SK-N-SH (cell line): ENCODE data around the gene TBC1D20. TPM values are rescaled to one million over a fixed set of nuclear protein-coding genes. Genes with fewer than 3 reads are reported as not detected.

Experiments
- CTCF ChIA-PET: fragments of 300-600, 350-600 bp; formaldehyde crosslinking; extraction: SDS; loops from one replicate; lab custom pipeline; 2021; lab: Yijun Ruan, JAX
- POLR2A ChIA-PET: fragments of 350-600 bp; sonication (Branson Sonifier 250); formaldehyde crosslinking; extraction: SDS; loops from one replicate; lab custom pipeline; 2020; ENCODE audit warnings: antibody characterized with exemption, inconsistent platforms; lab: Yijun Ruan, JAX
- DNase-seq: peaks from one replicate; pipeline ENCODE4 v3.0.0; 2012
- H2AFZ ChIP-seq: fragments of 200-600 bp; sonication (generic); 2 replicates; pipeline ENCODE4 v1.8.1; 2016; ENCODE audit warnings: antibody characterized with exemption, mild to moderate bottlenecking, low read depth
- H3F3A ChIP-seq: fragments of 200-600 bp; sonication (generic); replicated peaks from 2 replicates; pipeline ENCODE3; 2016; ENCODE audit warnings: antibody characterized with exemption, mild to moderate bottlenecking; ENCODE audit not compliant: insufficient read depth
- H3K27ac ChIP-seq, 2 experiments: fragments of 200-500 bp in 1 of 2; fragments of 200-600 bp in 1 of 2; sonication (Bioruptor generic) in 1 of 2; sonication (generic), shearing (Covaris generic) in 1 of 2; 2 replicates each; pipeline versions ENCODE4 v1.5.1 to v1.6.1; 2014 to 2016; ENCODE audit warnings: low read depth in 2 of 2, inconsistent platforms in 1 of 2, low read length in 1 of 2, mild to moderate bottlenecking in 1 of 2, mixed read lengths in 1 of 2
- H3K27me3 ChIP-seq: fragments of 200-600 bp; sonication (generic), shearing (Covaris generic); 2 replicates; pipeline ENCODE4 v1.6.1; 2016; ENCODE audit warnings: mixed run types; ENCODE audit not compliant: insufficient read depth
- H3K36me3 ChIP-seq, 2 experiments: fragments of 200-500 bp in 1 of 2; fragments of 200-600 bp in 1 of 2; sonication (Bioruptor generic) in 1 of 2; sonication (generic) in 1 of 2; replicated peaks in 1 of 2; 2 replicates each; pipeline versions ENCODE3 to v1.5.1; 2014 to 2016; ENCODE audit warnings: low read length in 1 of 2, mild to moderate bottlenecking in 1 of 2; ENCODE audit not compliant: insufficient read depth in 2 of 2, control insufficient read depth in 1 of 2
- H3K4me1 ChIP-seq, 2 experiments: fragments of 200-500 bp in 1 of 2; fragments of 200-600 bp in 1 of 2; sonication (Bioruptor generic) in 1 of 2; sonication (generic), shearing (Covaris generic) in 1 of 2; 2 replicates each; pipeline versions ENCODE4 v1.5.1 to v1.6.1; 2014 to 2016; ENCODE audit warnings: low read depth in 1 of 2, low read length in 1 of 2, mixed run types in 1 of 2; ENCODE audit not compliant: insufficient read depth in 2 of 2, control insufficient read depth in 1 of 2
- H3K4me2 ChIP-seq: fragments of 200-600 bp; sonication (generic), shearing (Covaris generic); 2 replicates; pipeline ENCODE4 v1.6.1; 2017; ENCODE audit warnings: mixed run types
- H3K4me3 ChIP-seq, 2 experiments: fragments of 200-500 bp in 1 of 2; fragments of 200-600 bp in 1 of 2; sonication (Bioruptor generic) in 1 of 2; sonication (generic), shearing (Covaris generic) in 1 of 2; 2 replicates each; pipeline versions ENCODE4 v1.5.1 to v1.8.1; 2014 to 2016; ENCODE audit warnings: low read depth in 2 of 2, inconsistent platforms in 1 of 2, low read length in 1 of 2, mild to moderate bottlenecking in 1 of 2, mixed read lengths in 1 of 2, moderate library complexity in 1 of 2
- H3K79me2 ChIP-seq: fragments of 200-600 bp; sonication (generic); 2 replicates; pipeline ENCODE4 v1.8.1; 2017; ENCODE audit warnings: mild to moderate bottlenecking; ENCODE audit not compliant: insufficient read depth
- H3K9ac ChIP-seq: fragments of 200-600 bp; sonication (generic); 2 replicates; pipeline ENCODE4 v1.6.1; 2017; ENCODE audit warnings: mixed run types
- H3K9me2 ChIP-seq: fragments of 200-600 bp; sonication (generic); 2 replicates; pipeline ENCODE4 v1.6.1; 2017; ENCODE audit warnings: mixed run types
- H3K9me3 ChIP-seq: fragments of 200-600 bp; sonication (generic); 2 replicates; pipeline ENCODE4 v1.6.1; 2017; ENCODE audit warnings: mixed run types, mild to moderate bottlenecking, moderate library complexity
- H4K20me1 ChIP-seq: fragments of 200-600 bp; sonication (generic); 2 replicates; pipeline ENCODE4 v1.6.1; 2017; ENCODE audit warnings: mild to moderate bottlenecking, mixed run types; ENCODE audit not compliant: insufficient read depth
- ELF1 ChIP-seq: IDR thresholded peaks from 2 replicates; pipeline ENCODE4 v1.4.0; 2012
- FOXM1 ChIP-seq: IDR thresholded peaks from 2 replicates; pipeline ENCODE4 v1.4.0; 2012; ENCODE audit warnings: low read depth, mild to moderate bottlenecking
- GABPA ChIP-seq: IDR thresholded peaks from 2 replicates; pipeline ENCODE4 v1.4.0; 2012; ENCODE audit warnings: low read depth, mild to moderate bottlenecking
- MXI1 ChIP-seq: IDR thresholded peaks from 2 replicates; pipeline ENCODE4 v1.6.1; 2012; ENCODE audit warnings: mild to moderate bottlenecking, low read depth, low read length, improper control_type of control experiment
- NFIC ChIP-seq: IDR thresholded peaks from 2 replicates; pipeline ENCODE4 v1.4.0; 2012; ENCODE audit warnings: borderline replicate concordance
- NRF1 ChIP-seq: IDR thresholded peaks from 2 replicates; pipeline ENCODE4 v1.6.1; 2012; ENCODE audit warnings: low read depth, mild to moderate bottlenecking, low read length
- POLR2AphosphoS5 ChIP-seq: IDR thresholded peaks from 2 replicates; pipeline ENCODE4 v1.6.1; 2012; ENCODE audit warnings: low read depth, low read length
- RAD21 ChIP-seq: IDR thresholded peaks from 2 replicates; pipeline ENCODE4 v1.6.1; 2012; ENCODE audit warnings: mild to moderate bottlenecking, low read length
- RCOR1 ChIP-seq: fragments of 150-350 bp; IDR thresholded peaks from 2 replicates; pipeline ENCODE4 v1.6.1; 2017; ENCODE audit warnings: antibody characterized with exemption, low read length
- RFX5 ChIP-seq: IDR thresholded peaks from 2 replicates; pipeline ENCODE4 v1.6.1; 2012; ENCODE audit warnings: mild to moderate bottlenecking, improper control_type of control experiment, low read length
- RXRA ChIP-seq: IDR thresholded peaks from 2 replicates; pipeline ENCODE4 v1.4.0; 2012; ENCODE audit warnings: low read depth, mild to moderate bottlenecking, borderline replicate concordance
- SIN3A ChIP-seq: IDR thresholded peaks from 2 replicates; pipeline ENCODE4 v1.6.1; 2012; ENCODE audit warnings: low read depth, mild to moderate bottlenecking, low read length, moderate library complexity, borderline replicate concordance
- SMC3 ChIP-seq: IDR thresholded peaks from 2 replicates; pipeline ENCODE4 v1.6.1; 2012; ENCODE audit warnings: low read depth, low read length, improper control_type of control experiment
- TAF1 ChIP-seq: IDR thresholded peaks from 2 replicates; pipeline ENCODE4 v1.6.1; 2012; ENCODE audit warnings: low read depth, mild to moderate bottlenecking, low read length, moderate library complexity, borderline replicate concordance
- ZBTB33 ChIP-seq: IDR thresholded peaks from 2 replicates; pipeline ENCODE4 v1.4.0; 2012; ENCODE audit warnings: low read depth, borderline replicate concordance
- WGBS: methylation state at CpG from one replicate; pipeline ENCODE4 v1.1.6; 2017; ENCODE audit warnings: low lambda C conversion rate; 5-methylcytosine and 5-hydroxymethylcytosine counted together
- polyA plus RNA-seq, 3 experiments: library from polyadenylated mRNA; depleted of rRNA; stranded (reverse); fragments of >200 nt; gene quantifications; 2 replicates each; pipeline ENCODE4 v1.2.3, GENCODE V29; 2012
- TF ChIP-seq, protein P1 (sequence below): IDR thresholded peaks from 2 replicates; pipeline ENCODE4 v1.4.0; 2012; ENCODE audit warnings: low read depth
- TF ChIP-seq, protein P2 (sequence below): fragments of 200-600 bp; sonication (generic); IDR thresholded peaks from 2 replicates; pipeline ENCODE4 v1.6.1; 2017; ENCODE audit warnings: antibody characterized with exemption, mild to moderate bottlenecking, moderate library complexity

The TBC1D20 gene
- polyA plus RNA-seq, 1 of the 3 experiments (the other 2 are of a cell fraction), result 27.7 TPM

GRCh38 chr20:407953-408842, 54.1 kb downstream of the TBC1D20 start, which contains the start of gene RBCK1:
Gene RBCK1 (plus strand): TSS chr20:408299. CDS start chr20:408758, 459 bp downstream.
- ChIA-PET POLR2A (interaction anchor here (0.6 to 1.4 kb wide), 7 partner anchors 11 to 61 kb away, joined by 3 to 15 read pairs (median 5); partner anchors contain the start of genes NRSN2 and TRIB3), CTCF (interaction anchor here (0.6 to 2.1 kb wide), 10 partner anchors 16 to 331 kb away, joined by 3 to 8 read pairs (median 4); partner anchors contain the start of gene TRIB3)
- Histone ChIP-seq H3K4me2 (peak within 1 kb of the TSS; percentile 98), H3K27ac (peak within 1 kb of the TSS; percentile 82 to 90), H3K27me3 (no peaks in the 10 kb centered on the region), H2AFZ (peak within 1 kb of the TSS; percentile 71), H3K36me3 (peaks cover 14 to 37% of the 10 kb centered on the region in 2 experiments), H3K79me2 (peaks cover 50% of the 10 kb centered on the region), H3K9ac (peak within 1 kb of the TSS; percentile 99), H3K4me3 (peak within 1 kb of the TSS; percentile 86 to 99), H4K20me1 (0 out of 2 replicates have a peak, but pooled peaks cover 3% of the 10 kb centered on the region), H3F3A (peaks cover 9% of the 10 kb centered on the region), H3K9me2 (no peaks in the 10 kb centered on the region), H3K9me3 (no peaks in the 10 kb centered on the region), H3K4me1 (peaks cover 4 to 18% of the 10 kb centered on the region in 2 experiments; a peak in 2 of 4 replicates)
- TF ChIP-seq NRF1, result no peak
- TF ChIP-seq MXI1, result peak; percentile 34; the same call in 1 of the 2 replicates
- no peak for TF ChIP-seq RAD21
- TF ChIP-seq POLR2AphosphoS5, result peak; percentile 55; the same call in 1 of the 2 replicates
- no peak for TF ChIP-seq RFX5
- TF ChIP-seq TAF1, result peak; percentile 60
- peak; percentile 79 for TF ChIP-seq GABPA
- peak; percentile 58; the same call in 1 of the 2 replicates for TF ChIP-seq ELF1
- TF ChIP-seq SIN3A, result peak; percentile 43; the same call in 1 of the 2 replicates
- peak; percentile 99 for DNase-seq
- under 1% methylated on average over 17 of the region's 87 CpGs for WGBS

DNA sequence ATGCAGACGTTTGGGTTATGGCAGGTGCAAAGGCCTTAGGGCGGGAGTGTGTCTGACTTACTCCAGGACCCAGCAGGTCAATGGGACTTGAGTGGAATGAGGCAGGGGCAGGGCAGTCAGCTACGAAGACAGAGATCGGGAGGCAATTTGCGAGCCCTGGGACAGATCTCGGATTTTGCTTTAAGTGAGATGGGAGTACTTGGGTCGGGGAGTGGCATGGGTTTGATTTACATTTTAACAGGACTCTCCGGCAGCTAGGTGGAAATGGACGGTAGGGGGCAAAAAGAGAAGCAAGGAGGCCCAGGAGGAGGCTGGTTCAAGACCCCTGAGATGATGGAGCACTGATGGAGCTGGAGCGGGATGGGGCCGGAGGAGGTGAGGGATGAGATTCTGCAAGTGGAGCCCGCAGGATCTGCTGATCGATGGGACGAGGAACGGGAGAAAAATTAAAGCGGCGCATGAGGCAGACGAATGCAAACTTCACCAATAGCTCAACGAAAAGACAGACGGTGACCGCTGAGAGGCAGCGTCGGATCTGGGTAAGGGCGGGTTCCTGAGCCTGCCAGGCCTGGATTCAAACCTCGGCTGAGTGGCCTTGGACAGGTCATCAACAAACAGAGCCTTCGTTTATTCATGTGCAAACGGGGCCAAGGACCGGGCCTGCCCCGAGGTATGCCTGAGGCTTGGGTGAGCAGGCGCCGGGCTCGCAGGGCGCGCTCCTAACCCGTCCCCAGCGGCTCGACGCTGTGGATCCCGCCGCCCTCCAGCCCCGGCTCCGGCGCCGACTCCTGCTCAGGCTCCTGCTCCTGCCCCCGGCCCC, 55.0 kb downstream of the TBC1D20 start:
- Histone ChIP-seq H3K27me3 (no peaks in the 10 kb centered on the region), H3K4me3 (peak overlapping the region; percentile 53 to 55), H3K9me3 (no peaks in the 10 kb centered on the region), H3K79me2 (peaks cover 42% of the 10 kb centered on the region), H3K27ac (peak overlapping the region; percentile 66 to 81), H3K9me2 (no peaks in the 10 kb centered on the region), H3K4me1 (peaks cover 4 to 18% of the 10 kb centered on the region in 2 experiments; a peak in 2 of 4 replicates), H4K20me1 (no peaks in the 10 kb centered on the region), H3K36me3 (peaks cover 6 to 29% of the 10 kb centered on the region in 2 experiments), H3K4me2 (peak overlapping the region; percentile 79), H3F3A (peaks cover 9% of the 10 kb centered on the region), H2AFZ (peak overlapping the region; percentile 71), H3K9ac (peak overlapping the region; percentile 66)
- DNase-seq, result peak; percentile 94
- no peak for TF ChIP-seq FOXM1
- TF ChIP-seq GABPA, result no peak
- TF ChIP-seq NRF1, result no peak
- no peak for TF ChIP-seq ZBTB33
- TF ChIP-seq RAD21, result peak; percentile 25; the same call in 1 of the 2 replicates
- TF ChIP-seq, protein P1, sequence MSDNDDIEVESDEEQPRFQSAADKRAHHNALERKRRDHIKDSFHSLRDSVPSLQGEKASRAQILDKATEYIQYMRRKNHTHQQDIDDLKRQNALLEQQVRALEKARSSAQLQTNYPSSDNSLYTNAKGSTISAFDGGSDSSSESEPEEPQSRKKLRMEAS, result 0 out of 2 replicates have a peak, but pooled peaks have one; percentile 24
- TF ChIP-seq NFIC, result no peak
- TF ChIP-seq, protein P2, sequence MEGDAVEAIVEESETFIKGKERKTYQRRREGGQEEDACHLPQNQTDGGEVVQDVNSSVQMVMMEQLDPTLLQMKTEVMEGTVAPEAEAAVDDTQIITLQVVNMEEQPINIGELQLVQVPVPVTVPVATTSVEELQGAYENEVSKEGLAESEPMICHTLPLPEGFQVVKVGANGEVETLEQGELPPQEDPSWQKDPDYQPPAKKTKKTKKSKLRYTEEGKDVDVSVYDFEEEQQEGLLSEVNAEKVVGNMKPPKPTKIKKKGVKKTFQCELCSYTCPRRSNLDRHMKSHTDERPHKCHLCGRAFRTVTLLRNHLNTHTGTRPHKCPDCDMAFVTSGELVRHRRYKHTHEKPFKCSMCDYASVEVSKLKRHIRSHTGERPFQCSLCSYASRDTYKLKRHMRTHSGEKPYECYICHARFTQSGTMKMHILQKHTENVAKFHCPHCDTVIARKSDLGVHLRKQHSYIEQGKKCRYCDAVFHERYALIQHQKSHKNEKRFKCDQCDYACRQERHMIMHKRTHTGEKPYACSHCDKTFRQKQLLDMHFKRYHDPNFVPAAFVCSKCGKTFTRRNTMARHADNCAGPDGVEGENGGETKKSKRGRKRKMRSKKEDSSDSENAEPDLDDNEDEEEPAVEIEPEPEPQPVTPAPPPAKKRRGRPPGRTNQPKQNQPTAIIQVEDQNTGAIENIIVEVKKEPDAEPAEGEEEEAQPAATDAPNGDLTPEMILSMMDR, result peak; percentile 43
- no peak for TF ChIP-seq SMC3
- TF ChIP-seq POLR2AphosphoS5, result peak; percentile 73
- TF ChIP-seq RCOR1, result no peak
- no peak for TF ChIP-seq RXRA
- 20% methylated on average over 34 of the region's 45 CpGs for WGBS
- CTCF ChIA-PET, result interaction anchor here (0.6 to 2.1 kb wide), 10 partner anchors 15 to 332 kb away, joined by 3 to 8 read pairs (median 4); partner anchors contain the start of gene TRIB3
- POLR2A ChIA-PET, result interaction anchor here (0.6 to 1.4 kb wide), 7 partner anchors 10 to 60 kb away, joined by 3 to 15 read pairs (median 5); partner anchors contain the start of genes NRSN2 and TRIB3
